ENCODE data around the gene ZFYVE28. TPM values are rescaled to one million over a fixed set of nuclear protein-coding genes. Genes with fewer than 3 reads are reported as not detected.

The ZFYVE28 gene
- total RNA-seq, 1 experiment from 2014 or later, result 12.9 TPM

DNA sequence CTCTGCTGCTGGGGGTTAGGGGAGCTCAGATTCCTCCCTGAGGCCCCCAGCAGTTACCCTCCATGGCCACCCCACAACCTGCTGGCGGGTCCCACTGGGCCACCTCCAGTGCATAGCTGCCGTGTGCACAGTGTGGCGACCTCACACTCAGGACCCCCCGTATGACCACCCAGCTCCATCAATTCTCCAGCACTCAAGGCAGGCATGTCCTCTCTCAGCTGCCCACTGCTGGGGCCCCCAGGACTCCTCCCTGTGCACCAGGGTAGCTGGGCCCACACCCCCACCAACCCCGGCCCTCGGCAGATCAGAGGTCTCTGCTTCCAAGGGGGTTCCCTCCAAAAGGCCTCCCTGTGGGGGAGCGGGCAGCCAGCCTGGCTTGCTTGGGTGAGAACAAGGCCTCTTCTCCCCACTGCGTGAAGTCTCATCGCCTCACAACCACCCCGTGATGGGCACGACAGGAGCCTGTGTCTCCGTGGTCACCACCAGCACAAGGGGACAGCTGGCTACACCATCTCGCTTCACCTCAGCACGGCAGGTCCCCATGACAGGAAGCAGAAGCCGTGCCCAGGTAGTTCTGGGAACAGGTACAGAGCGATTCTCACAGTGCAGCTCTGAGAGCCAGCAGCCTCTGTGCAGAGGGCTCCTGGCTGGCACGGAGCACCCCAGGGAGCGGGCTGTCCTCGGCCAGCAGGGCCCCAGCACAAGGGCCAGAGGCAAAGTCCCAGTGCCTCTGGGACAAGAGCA is 171.9 kb downstream of the ZFYVE28 start:
- H3K27ac ChIP-seq, result no peak overlapping the region
- no peaks in the 10 kb centered on the region for H3K27me3 ChIP-seq (ENCODE audit: insufficient read depth, low read depth)
- no peak for DNase-seq
- CTCF ChIA-PET, result no interaction called here
- POLR2A ChIA-PET (ENCODE audit: unreplicated experiment), result no interaction called here
- no peaks in the 10 kb centered on the region for H4K20me1 ChIP-seq (ENCODE audit: insufficient read depth)
- no peak overlapping the region for H2AFZ ChIP-seq
- H3F3A ChIP-seq (ENCODE audit: insufficient read depth, low read depth), result peaks cover 7% of the 10 kb centered on the region; the same call in 1 of the 2 replicates
- no peak for TF ChIP-seq EZH2 (IDR thresholded peaks at IDR 0.05; ENCODE audit: low read depth)
- TF ChIP-seq, protein P1, sequence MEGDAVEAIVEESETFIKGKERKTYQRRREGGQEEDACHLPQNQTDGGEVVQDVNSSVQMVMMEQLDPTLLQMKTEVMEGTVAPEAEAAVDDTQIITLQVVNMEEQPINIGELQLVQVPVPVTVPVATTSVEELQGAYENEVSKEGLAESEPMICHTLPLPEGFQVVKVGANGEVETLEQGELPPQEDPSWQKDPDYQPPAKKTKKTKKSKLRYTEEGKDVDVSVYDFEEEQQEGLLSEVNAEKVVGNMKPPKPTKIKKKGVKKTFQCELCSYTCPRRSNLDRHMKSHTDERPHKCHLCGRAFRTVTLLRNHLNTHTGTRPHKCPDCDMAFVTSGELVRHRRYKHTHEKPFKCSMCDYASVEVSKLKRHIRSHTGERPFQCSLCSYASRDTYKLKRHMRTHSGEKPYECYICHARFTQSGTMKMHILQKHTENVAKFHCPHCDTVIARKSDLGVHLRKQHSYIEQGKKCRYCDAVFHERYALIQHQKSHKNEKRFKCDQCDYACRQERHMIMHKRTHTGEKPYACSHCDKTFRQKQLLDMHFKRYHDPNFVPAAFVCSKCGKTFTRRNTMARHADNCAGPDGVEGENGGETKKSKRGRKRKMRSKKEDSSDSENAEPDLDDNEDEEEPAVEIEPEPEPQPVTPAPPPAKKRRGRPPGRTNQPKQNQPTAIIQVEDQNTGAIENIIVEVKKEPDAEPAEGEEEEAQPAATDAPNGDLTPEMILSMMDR (conservative IDR thresholded peaks at IDR 0.05), result no peak
- no peaks in the 10 kb centered on the region for H3K9me2 ChIP-seq (ENCODE audit: insufficient read depth)
- H3K9me3 ChIP-seq (ENCODE audit: insufficient read depth, low read depth), result no peaks in the 10 kb centered on the region
- BruUV-seq (replicated peaks), result no TSS peak
- no peaks in the 10 kb centered on the region for H3K4me1 ChIP-seq (replicated peaks; ENCODE audit: insufficient read depth)
- H3K4me2 ChIP-seq, result no peak overlapping the region
- H3K36me3 ChIP-seq (ENCODE audit: low read depth), result no peaks in the 10 kb centered on the region
- intact Hi-C loops (cut with micrococcal nuclease; ENCODE audit: unreplicated experiment), result no loop called here
- peaks cover 1% of the 10 kb centered on the region for H3K79me2 ChIP-seq (ENCODE audit: low read depth)
- no peak overlapping the region for H3K4me3 ChIP-seq

DNA sequence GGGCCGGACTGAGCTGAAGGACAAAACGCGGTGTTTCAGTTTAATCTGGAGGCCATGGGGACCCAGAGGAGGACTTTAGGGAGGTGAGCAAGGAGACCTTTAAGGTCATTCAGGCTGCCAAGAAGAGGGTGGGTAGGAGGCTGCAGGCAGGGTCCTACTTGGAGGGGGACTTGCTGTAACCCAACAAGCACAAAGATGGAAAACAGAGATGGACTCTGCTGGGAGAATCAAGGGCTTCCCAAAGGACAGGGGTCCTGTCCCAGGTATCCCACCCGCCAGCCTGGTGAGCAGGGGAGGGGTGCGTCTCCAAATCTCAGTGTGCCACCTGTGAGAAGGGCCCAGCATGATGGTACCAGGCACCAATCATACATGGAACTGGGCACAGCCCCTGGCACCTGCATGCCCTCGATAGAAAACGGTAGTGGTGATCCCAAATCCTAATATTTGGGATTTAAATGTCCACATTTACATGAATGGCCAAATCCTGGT is 172.6 kb downstream of the ZFYVE28 start:
- ChIA-PET CTCF (no interaction called here), POLR2A (ENCODE audit: unreplicated experiment) (interaction anchor here (0.6 kb wide), 1 partner anchor 197 kb away, joined by 3 read pairs; no protein-coding TSS in a partner anchor)
- no peaks in the 10 kb centered on the region for H3K9me3 ChIP-seq (ENCODE audit: insufficient read depth, low read depth)
- no peak overlapping the region for H3K4me3 ChIP-seq
- no peaks in the 10 kb centered on the region for H3K27me3 ChIP-seq (ENCODE audit: insufficient read depth, low read depth)
- no peak overlapping the region for H2AFZ ChIP-seq
- no peaks in the 10 kb centered on the region for H4K20me1 ChIP-seq (ENCODE audit: insufficient read depth)
- no peak overlapping the region for H3K4me2 ChIP-seq
- intact Hi-C loops (cut with micrococcal nuclease; ENCODE audit: unreplicated experiment), result no loop called here
- H3K9me2 ChIP-seq (ENCODE audit: insufficient read depth), result no peaks in the 10 kb centered on the region
- H3K36me3 ChIP-seq (ENCODE audit: low read depth), result no peaks in the 10 kb centered on the region
- H3K27ac ChIP-seq, result no peak overlapping the region
- peaks cover under 1% of the 10 kb centered on the region for H3K4me1 ChIP-seq (replicated peaks; ENCODE audit: insufficient read depth)
- BruUV-seq (replicated peaks), result no TSS peak
- H3K79me2 ChIP-seq (ENCODE audit: low read depth), result peaks cover 9% of the 10 kb centered on the region
- H3F3A ChIP-seq (ENCODE audit: insufficient read depth, low read depth), result peaks cover 7% of the 10 kb centered on the region; the same call in 1 of the 2 replicates
- no peak for TF ChIP-seq EZH2 (IDR thresholded peaks at IDR 0.05; ENCODE audit: low read depth)
- TF ChIP-seq, protein P1 (conservative IDR thresholded peaks at IDR 0.05), result no peak
- DNase-seq, result no peak

DNA sequence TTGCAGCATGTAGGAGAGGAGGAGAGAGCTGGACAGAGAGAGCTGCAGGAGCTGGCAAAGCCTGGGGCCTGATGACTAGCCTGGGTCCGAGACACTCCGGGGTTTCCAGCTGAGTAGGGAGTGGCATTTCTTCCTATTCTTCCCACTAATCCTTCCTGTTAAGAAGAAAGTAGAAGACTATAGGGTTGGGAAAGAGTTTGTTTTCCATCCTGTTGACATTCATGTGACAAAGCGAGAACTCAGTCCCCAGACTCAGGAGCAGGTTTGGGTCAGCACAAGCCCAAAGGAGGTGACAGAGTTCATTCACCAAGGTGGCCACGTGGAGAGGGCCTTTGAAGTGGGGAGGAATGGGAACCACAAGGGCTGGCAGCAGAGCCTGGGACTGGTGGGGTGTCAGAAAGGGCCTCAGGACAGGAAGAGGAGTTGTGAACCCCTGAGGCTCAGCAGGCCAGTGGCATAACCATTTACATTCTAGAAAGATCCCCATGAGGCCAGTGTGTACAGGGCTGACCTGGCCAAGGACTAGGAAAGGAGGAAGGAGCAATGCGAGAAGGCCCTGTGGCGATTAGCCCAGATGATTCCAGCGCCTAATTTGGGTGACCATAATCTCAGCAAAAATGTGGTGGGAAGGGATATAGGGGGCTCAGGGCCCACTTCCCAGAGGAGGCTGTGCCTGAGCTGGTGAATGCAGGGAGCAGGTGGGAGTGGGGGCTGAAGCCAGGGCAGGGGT is 173.2 kb downstream of the ZFYVE28 start:
- no peaks in the 10 kb centered on the region for H3K36me3 ChIP-seq (ENCODE audit: low read depth)
- no peak overlapping the region for H3K27ac ChIP-seq
- H3K9me3 ChIP-seq (ENCODE audit: insufficient read depth, low read depth), result no peaks in the 10 kb centered on the region
- H2AFZ ChIP-seq, result no peak overlapping the region
- CTCF ChIA-PET, result no interaction called here
- TF ChIP-seq EZH2 (IDR thresholded peaks at IDR 0.05; ENCODE audit: low read depth), result no peak
- TF ChIP-seq, protein P1 (conservative IDR thresholded peaks at IDR 0.05), result no peak
- no peak overlapping the region for H3K4me3 ChIP-seq
- H3K4me2 ChIP-seq, result no peak overlapping the region
- peaks cover 7% of the 10 kb centered on the region; the same call in 1 of the 2 replicates for H3F3A ChIP-seq (ENCODE audit: insufficient read depth, low read depth)
- intact Hi-C loops (cut with micrococcal nuclease; ENCODE audit: unreplicated experiment), result no loop called here
- H3K4me1 ChIP-seq (replicated peaks; ENCODE audit: insufficient read depth), result peaks cover 7% of the 10 kb centered on the region
- peaks cover 15% of the 10 kb centered on the region for H3K79me2 ChIP-seq (ENCODE audit: low read depth)
- POLR2A ChIA-PET (ENCODE audit: unreplicated experiment), result interaction anchor here (0.6 kb wide), 1 partner anchor 198 kb away, joined by 3 read pairs; no protein-coding TSS in a partner anchor
- no peak for DNase-seq
- no peaks in the 10 kb centered on the region for H4K20me1 ChIP-seq (ENCODE audit: insufficient read depth)
- H3K27me3 ChIP-seq (ENCODE audit: insufficient read depth, low read depth), result no peaks in the 10 kb centered on the region
- no peaks in the 10 kb centered on the region for H3K9me2 ChIP-seq (ENCODE audit: insufficient read depth)
- BruUV-seq (replicated peaks), result no TSS peak
